ENCODE measurements around the gene ZNF668. TPM values are rescaled to one million over a fixed set of nuclear protein-coding genes. Genes with fewer than 3 reads are reported as not detected.

Gene ZNF668
- total and polyA plus RNA-seq, 2 of the 8 experiments (the other 6 are each of a cell fraction or from before 2014, with no cell fraction given): 14.0 to 14.3 TPM

DNA sequence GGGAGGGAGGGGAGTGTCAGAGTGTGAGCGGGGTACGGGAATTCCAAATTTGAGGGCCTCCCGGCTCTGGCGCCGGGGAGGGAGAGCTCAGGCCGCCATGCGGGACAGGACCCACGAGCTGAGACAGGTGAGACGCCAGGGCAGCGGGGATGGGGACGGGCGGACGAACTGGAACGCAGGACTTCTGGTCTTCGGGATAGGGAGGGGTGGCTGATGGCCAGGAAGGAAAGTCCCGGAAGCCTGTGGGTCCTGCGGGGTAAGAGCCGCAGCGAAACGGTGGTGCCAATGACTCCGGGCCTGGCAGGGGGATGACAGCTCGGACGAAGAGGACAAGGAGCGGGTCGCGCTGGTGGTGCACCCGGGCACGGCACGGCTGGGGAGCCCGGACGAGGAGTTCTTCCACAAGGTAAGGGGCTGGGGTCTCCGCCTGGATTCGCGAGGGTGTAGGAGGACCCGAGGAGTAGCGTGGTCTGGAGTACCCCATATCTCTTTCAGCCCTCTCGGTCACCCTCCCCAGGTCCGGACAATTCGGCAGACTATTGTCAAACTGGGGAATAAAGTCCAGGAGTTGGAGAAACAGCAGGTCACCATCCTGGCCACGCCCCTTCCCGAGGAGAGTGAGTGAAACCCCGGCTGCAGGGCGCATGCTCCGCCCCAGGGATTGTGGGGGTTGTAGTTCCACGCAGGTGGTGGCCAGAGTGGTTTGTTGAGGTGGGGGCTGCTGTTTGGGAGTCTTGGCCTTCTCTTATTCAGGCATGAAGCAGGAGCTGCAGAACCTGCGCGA lies 40.1 kb downstream of the ZNF668 start:
- Histone ChIP-seq H3K9me3 (ENCODE audit: insufficient read depth in 2 of 2, low read depth in 1 of 2, low read length in 1 of 2) (no peaks in the 10 kb centered on the region), H2BK12ac (ENCODE audit: low read depth, low read length) (no peak overlapping the region), H4K91ac (replicated peaks; ENCODE audit: insufficient read length, low read length) (no peak overlapping the region), H3K4me2 (ENCODE audit: insufficient read depth in 1 of 2, low read depth in 2 of 2, low read length in 2 of 2) (peak overlapping the region; percentile 79 to 95), H4K8ac (ENCODE audit: extremely low read depth, insufficient read depth, low read length) (no peak overlapping the region; the same call in 1 of the 2 replicates), H2AFZ (ENCODE audit: low read length) (peak overlapping the region; percentile 29; the same call in 1 of the 2 replicates), H3K27ac (ENCODE audit: low read depth, low read length) (no peak overlapping the region), H3K14ac (ENCODE audit: insufficient read length) (no peak overlapping the region), H2BK20ac (ENCODE audit: low read length) (no peak overlapping the region), H2BK120ac (replicated peaks; ENCODE audit: low read depth, low read length) (no peak overlapping the region), H3K36me3 (ENCODE audit: control insufficient read depth in 2 of 4, insufficient read depth in 4 of 4, low read length in 3 of 4) (no peaks in the 10 kb centered on the region), H3K23ac (ENCODE audit: insufficient read length) (no peak overlapping the region), H3K9ac (replicated peaks in 1 of 4; ENCODE audit: extremely low read depth in 1 of 4, low read depth in 3 of 4, low read length in 3 of 4) (peak overlapping the region; percentile 45 to 53 (median 50); a peak in 5 of 7 replicates), H3K4me3 (ENCODE audit: extremely low read depth in 1 of 4, insufficient read depth in 2 of 4, low read depth in 3 of 4, low read length in 4 of 4) (peak overlapping the region; percentile 67 to 94 (median 91)), H3K18ac (ENCODE audit: extremely low read depth, low read length) (peak overlapping the region; percentile 13; the same call in 1 of the 2 replicates), H2BK5ac (ENCODE audit: low read depth, low read length) (0 out of 2 replicates have a peak overlapping the region, but pooled peaks have one; percentile 82), H4K20me1 (replicated peaks in 1 of 2; ENCODE audit: control insufficient read depth in 1 of 2, insufficient read depth in 2 of 2, low read length in 2 of 2) (peaks cover 0 to 5% of the 10 kb centered on the region in 2 experiments), H4K5ac (ENCODE audit: insufficient read length, low read depth, low read length) (no peak overlapping the region), H3K4ac (replicated peaks; ENCODE audit: insufficient read length, low read depth, low read length) (no peak overlapping the region), H2AK5ac (ENCODE audit: low read depth, low read length) (no peak overlapping the region), H3K79me2 (ENCODE audit: control insufficient read depth in 1 of 2, insufficient read depth in 2 of 2, low read length in 2 of 2) (no peaks in the 10 kb centered on the region), H3K27me3 (replicated peaks in 1 of 4; ENCODE audit: control insufficient read depth in 3 of 4, extremely low read depth in 1 of 4, insufficient read depth in 3 of 4, low read length in 3 of 4) (no peaks in the 10 kb centered on the region), H3K4me1 (replicated peaks in 1 of 4; ENCODE audit: control insufficient read depth in 3 of 4, insufficient read depth in 4 of 4, low read length in 3 of 4) (peaks cover 0 to 4% (median 2%) of the 10 kb centered on the region in 4 experiments; a peak in 4 of 7 replicates), H3K56ac (replicated peaks; ENCODE audit: insufficient read length, low read depth, low read length) (no peak overlapping the region), H2BK15ac (ENCODE audit: low read length) (no peak overlapping the region), H3K79me1 (ENCODE audit: low read depth, low read length) (no peaks in the 10 kb centered on the region), H3K23me2 (ENCODE audit: low read depth, low read length) (peaks cover 12% of the 10 kb centered on the region; the same call in 1 of the 2 replicates)
- CTCF ChIA-PET (ENCODE audit: partially characterized antibody): interaction anchor here (1.0 to 2.2 kb wide), 3 partner anchors 48 to 92 kb away, joined by 3 to 5 read pairs (median 3); partner anchors contain the start of gene HSD3B7
- DNase-seq (ENCODE audit: low read depth in 1 of 2, low spot score in 2 of 2) (peak in 1 of 2 experiments; percentile 90), FAIRE-seq (no peak)
- POLR2A ChIA-PET (ENCODE audit: partially characterized antibody): interaction anchor here (0.7 to 1.9 kb wide), 8 partner anchors 8 to 145 kb away, joined by 3 to 9 read pairs (median 4); partner anchors contain the start of genes HSD3B7, KAT8, ZNF646 and ZNF668
- 2% methylated on average over 40 of the region's 47 CpGs; no CpG with 5 or more reads in 1 of the 2 experiments for WGBS, 2 experiments (ENCODE audit: extremely low coverage in 1 of 2, insufficient coverage in 1 of 2, insufficient read length in 1 of 2, insufficient replicate concordance in 2 of 2, low coverage in 1 of 2, low lambda C conversion rate in 2 of 2, missing lambda C conversion rate in 1 of 2)
- TF ChIP-seq, protein P1, sequence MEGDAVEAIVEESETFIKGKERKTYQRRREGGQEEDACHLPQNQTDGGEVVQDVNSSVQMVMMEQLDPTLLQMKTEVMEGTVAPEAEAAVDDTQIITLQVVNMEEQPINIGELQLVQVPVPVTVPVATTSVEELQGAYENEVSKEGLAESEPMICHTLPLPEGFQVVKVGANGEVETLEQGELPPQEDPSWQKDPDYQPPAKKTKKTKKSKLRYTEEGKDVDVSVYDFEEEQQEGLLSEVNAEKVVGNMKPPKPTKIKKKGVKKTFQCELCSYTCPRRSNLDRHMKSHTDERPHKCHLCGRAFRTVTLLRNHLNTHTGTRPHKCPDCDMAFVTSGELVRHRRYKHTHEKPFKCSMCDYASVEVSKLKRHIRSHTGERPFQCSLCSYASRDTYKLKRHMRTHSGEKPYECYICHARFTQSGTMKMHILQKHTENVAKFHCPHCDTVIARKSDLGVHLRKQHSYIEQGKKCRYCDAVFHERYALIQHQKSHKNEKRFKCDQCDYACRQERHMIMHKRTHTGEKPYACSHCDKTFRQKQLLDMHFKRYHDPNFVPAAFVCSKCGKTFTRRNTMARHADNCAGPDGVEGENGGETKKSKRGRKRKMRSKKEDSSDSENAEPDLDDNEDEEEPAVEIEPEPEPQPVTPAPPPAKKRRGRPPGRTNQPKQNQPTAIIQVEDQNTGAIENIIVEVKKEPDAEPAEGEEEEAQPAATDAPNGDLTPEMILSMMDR (IDR thresholded peaks at IDR 0.05; ENCODE audit: control extremely low read depth in 1 of 3, insufficient read depth in 1 of 3, low read depth in 1 of 3, low read length in 3 of 3): no peak
- TF ChIP-seq SIX5 (IDR thresholded peaks at IDR 0.05; ENCODE audit: low read depth, low read length) (peak; percentile 85), CHD1 (IDR thresholded peaks at IDR 0.05; ENCODE audit: low read depth, low read length) (no peak), SP4 (IDR thresholded peaks at IDR 0.05; ENCODE audit: low read length) (0 out of 2 replicates have a peak, but pooled peaks have one; percentile 31), ATF3 (IDR thresholded peaks at IDR 0.05; ENCODE audit: insufficient read depth, low read depth, low read length) (no peak), CREB1 (IDR thresholded peaks at IDR 0.05) (no peak), TAF7 (optimal IDR thresholded peaks at IDR 0.05; ENCODE audit: borderline replicate concordance, low read depth, low read length) (no peak), CBX8 (IDR thresholded peaks at IDR 0.05; ENCODE audit: borderline replicate concordance, low read depth, low read length) (no peak)
